IMR-90 (cell line): ENCODE data around the gene IGSF22. TPM values are rescaled to one million over a fixed set of nuclear protein-coding genes. Genes with fewer than 3 reads are reported as not detected.

ENCODE experiments used
- ATAC-seq: fragments of 200-7000 bp; cut with Tn5 transposase; 2 replicates; pipeline ENCODE4 v1.9.1; 2020; ENCODE audit warnings: low read depth, mild to moderate bottlenecking, moderate library complexity
- BruUV-seq: library from RNA; stranded (reverse); fragments of 400-500 nt; replicated peaks from 2 replicates; lab custom pipeline; 2021; lab: Mats Ljungman, UMichigan
- CTCF ChIA-PET: fragments of 300-600 bp; formaldehyde crosslinking; extraction: SDS; loops from one replicate; lab custom pipeline; 2021; ENCODE audit warnings: antibody characterized with exemption; lab: Yijun Ruan, JAX
- POLR2A ChIA-PET: fragments of 300-600 bp; sonication (Branson Sonifier 250); formaldehyde crosslinking; loops from one replicate; lab custom pipeline; 2022; ENCODE audit warnings: antibody characterized with exemption; ENCODE audit not compliant: unreplicated experiment; lab: Charles Lee
- DNase-seq: peaks from one replicate; pipeline ENCODE4 v3.0.0; 2013
- H2AFZ ChIP-seq: replicated peaks from 2 replicates; pipeline ENCODE3; 2013; ENCODE audit warnings: low read length, mild to moderate bottlenecking; ENCODE audit not compliant: poor library complexity
- H2AK5ac ChIP-seq: 2 replicates; pipeline ENCODE4 v1.6.1; 2013; ENCODE audit warnings: low read depth, low read length, inconsistent platforms
- H2AK9ac ChIP-seq: replicated peaks from 2 replicates; pipeline ENCODE3; 2013; ENCODE audit warnings: mild to moderate bottlenecking, low read depth, low read length, moderate library complexity; ENCODE audit not compliant: poor library complexity
- H2BK120ac ChIP-seq: 2 replicates; pipeline ENCODE4 v1.6.1; 2013; ENCODE audit warnings: low read depth, low read length, inconsistent platforms
- H2BK15ac ChIP-seq: 3 replicates; pipeline ENCODE4 v1.6.1; 2013; ENCODE audit warnings: low read depth, low read length, inconsistent platforms
- H2BK20ac ChIP-seq: 2 replicates; pipeline ENCODE4 v1.6.1; 2013; ENCODE audit warnings: low read depth, mild to moderate bottlenecking, inconsistent platforms, low read length, moderate library complexity
- H2BK5ac ChIP-seq: 2 replicates; pipeline ENCODE4 v1.6.1; 2013; ENCODE audit warnings: mild to moderate bottlenecking, low read depth, low read length, inconsistent platforms; ENCODE audit not compliant: poor library complexity, severe bottlenecking
- H3K14ac ChIP-seq: replicated peaks from 2 replicates; pipeline ENCODE4 v1.6.1; 2013; ENCODE audit warnings: low read depth, low read length, inconsistent platforms
- H3K18ac ChIP-seq: 2 replicates; pipeline ENCODE4 v1.6.1; 2013; ENCODE audit warnings: low read depth, low read length, control low read depth
- H3K23ac ChIP-seq: 2 replicates; pipeline ENCODE4 v1.6.1; 2013; ENCODE audit warnings: low read depth, low read length, inconsistent platforms
- H3K27ac ChIP-seq: 2 replicates; pipeline ENCODE4 v1.5.1; 2013; ENCODE audit warnings: mild to moderate bottlenecking, control low read depth, low read length; ENCODE audit not compliant: insufficient read depth
- H3K27me3 ChIP-seq: 2 replicates; pipeline ENCODE4 v1.6.1; 2013; ENCODE audit warnings: low read length; ENCODE audit not compliant: control insufficient read depth, insufficient read depth
- H3K36me3 ChIP-seq: 2 replicates; pipeline ENCODE4 v1.6.1; 2013; ENCODE audit warnings: low read length, mixed read lengths; ENCODE audit not compliant: control insufficient read depth, insufficient read depth
- H3K4ac ChIP-seq: 2 replicates; pipeline ENCODE4 v1.6.1; 2013; ENCODE audit warnings: low read depth, low read length, inconsistent platforms
- H3K4me1 ChIP-seq: 2 replicates; pipeline ENCODE4 v1.6.1; 2013; ENCODE audit warnings: low read length, mixed read lengths; ENCODE audit not compliant: control insufficient read depth, insufficient read depth
- H3K4me2 ChIP-seq: 2 replicates; pipeline ENCODE4 v1.6.1; 2013; ENCODE audit warnings: low read depth, mild to moderate bottlenecking, control low read depth, low read length, moderate library complexity
- H3K4me3 ChIP-seq: 2 replicates; pipeline ENCODE4 v1.5.1; 2013; ENCODE audit warnings: low read depth, mild to moderate bottlenecking, control low read depth, low read length, moderate library complexity; ENCODE audit not compliant: insufficient read depth
- H3K56ac ChIP-seq: 2 replicates; pipeline ENCODE4 v1.6.1; 2013; ENCODE audit warnings: low read length, inconsistent platforms; ENCODE audit not compliant: insufficient read depth; ENCODE audit errors: extremely low read depth
- H3K79me1 ChIP-seq, 2 experiments: 2 replicates each; pipeline ENCODE4 v1.6.1; 2013; ENCODE audit warnings: low read length in 2 of 2, inconsistent platforms in 1 of 2, low read depth in 1 of 2
- H3K9ac ChIP-seq: 2 replicates; pipeline ENCODE4 v1.6.1; 2013; ENCODE audit warnings: low read depth, low read length, control low read depth
- H3K9me1 ChIP-seq: 2 replicates; pipeline ENCODE4 v1.6.1; 2013; ENCODE audit warnings: low read length, inconsistent platforms; ENCODE audit not compliant: insufficient read depth
- H3K9me3 ChIP-seq: 2 replicates; pipeline ENCODE4 v1.6.1; 2013; ENCODE audit warnings: low read length; ENCODE audit not compliant: control insufficient read depth, insufficient read depth
- H4K20me1 ChIP-seq: 2 replicates; pipeline ENCODE4 v1.6.1; 2013; ENCODE audit warnings: low read length, inconsistent platforms; ENCODE audit not compliant: insufficient read depth
- H4K5ac ChIP-seq: 2 replicates; pipeline ENCODE4 v1.6.1; 2013; ENCODE audit warnings: mild to moderate bottlenecking, low read depth, low read length, control low read depth
- H4K8ac ChIP-seq, 2 experiments: 2 replicates each; pipeline ENCODE4 v1.6.1; 2013; ENCODE audit warnings: low read depth in 2 of 2, low read length in 2 of 2, control low read depth in 1 of 2, inconsistent platforms in 1 of 2
- H4K91ac ChIP-seq: 2 replicates; pipeline ENCODE4 v1.6.1; 2013; ENCODE audit warnings: low read depth, low read length, inconsistent platforms; ENCODE audit not compliant: insufficient read depth
- BHLHE40 ChIP-seq: fragments of 150-350 bp; IDR thresholded peaks from 2 replicates; pipeline ENCODE4 v1.6.1; 2016; ENCODE audit warnings: mild to moderate bottlenecking, low read depth, low read length
- CHD1 ChIP-seq: IDR thresholded peaks from 2 replicates; pipeline ENCODE4 v1.6.1; 2012; ENCODE audit warnings: low read depth, low read length, improper control_type of control experiment
- FOS ChIP-seq: fragments of 150-350 bp; IDR thresholded peaks from 2 replicates; pipeline ENCODE4 v1.6.1; 2016; ENCODE audit warnings: low read depth, low read length
- MAZ ChIP-seq: IDR thresholded peaks from 2 replicates; pipeline ENCODE4 v1.6.1; 2012; ENCODE audit warnings: low read depth, mild to moderate bottlenecking, low read length, improper control_type of control experiment, moderate library complexity, borderline replicate concordance
- MXI1 ChIP-seq: IDR thresholded peaks from 2 replicates; pipeline ENCODE4 v1.6.1; 2012; ENCODE audit warnings: low read depth, mild to moderate bottlenecking, low read length, moderate library complexity, borderline replicate concordance
- NFE2L2 ChIP-seq: fragments of 150-350 bp; IDR thresholded peaks from 2 replicates; pipeline ENCODE4 v1.6.1; 2016; ENCODE audit warnings: low read depth, mild to moderate bottlenecking, low read length
- RCOR1 ChIP-seq: IDR thresholded peaks from 2 replicates; pipeline ENCODE4 v1.6.1; 2012; ENCODE audit warnings: mild to moderate bottlenecking, low read length, improper control_type of control experiment; ENCODE audit not compliant: insufficient replicate concordance
- RFX5 ChIP-seq: IDR thresholded peaks from 2 replicates; pipeline ENCODE4 v1.8.0; 2012; ENCODE audit warnings: low read depth, mild to moderate bottlenecking, low read length, moderate library complexity
- SMC3 ChIP-seq: fragments of 150-350 bp; IDR thresholded peaks from 2 replicates; pipeline ENCODE4 v1.6.1; 2016; ENCODE audit warnings: low read depth, mild to moderate bottlenecking, antibody characterized with exemption, low read length, moderate library complexity
- USF2 ChIP-seq: fragments of 150-350 bp; IDR thresholded peaks from 2 replicates; pipeline ENCODE4 v1.6.1; 2017; ENCODE audit warnings: mild to moderate bottlenecking, antibody characterized with exemption, low read length, low read depth
- WGBS, 2 experiments: methylation state at CpG; one replicate each; pipeline versions ENCODE4 v1.1.5 to v1.1.7; 2013; ENCODE audit warnings: missing lambda C conversion rate in 2 of 2; ENCODE audit not compliant: insufficient read length in 1 of 2; ENCODE audit errors: extremely low coverage in 2 of 2; 5-methylcytosine and 5-hydroxymethylcytosine counted together
- dilution Hi-C: fragments of 300-500 bp; cut with HindIII; formaldehyde crosslinking; loops from one replicate; pipeline ENCODE4 v1.14.3; 2018; ENCODE audit warnings: low sequenced_read_pairs; ENCODE audit not compliant: unreplicated experiment
- in situ Hi-C: fragments of 300-500 bp; cut with MboI; formaldehyde crosslinking; loops from 3 replicates; pipeline ENCODE4 v1.14.3; 2019; ENCODE audit warnings: low sequenced_read_pairs, inconsistent platforms, mixed read lengths
- intact Hi-C: fragments of 100-400 bp; cut with micrococcal nuclease; formaldehyde crosslinking; loops from 2 replicates; pipeline ENCODE4 v1.10.0; 2022
- polyA plus RNA-seq, 3 experiments: library from polyadenylated mRNA; depleted of rRNA; stranded (reverse); fragments of >200 nt; gene quantifications; 2 replicates each; pipeline ENCODE4 v1.2.3, GENCODE V29; 2012; ENCODE audit warnings: low replicate concordance in 1 of 3
- total RNA-seq: library from RNA; depleted of rRNA; stranded (reverse); fragments of >200 nt; gene quantifications from 2 replicates; pipeline ENCODE4 v1.2.3, GENCODE V29; 2012

IGSF22 gene
- total and polyA plus RNA-seq, 2 of the 4 experiments (the other 2 are of a cell fraction), result not detected

- Histone ChIP-seq H3K4me3 (no peak overlapping the region), H3K27me3 (peaks cover 5% of the 10 kb centered on the region; the same call in 1 of the 2 replicates), H3K36me3 (no peaks in the 10 kb centered on the region), H3K9ac (no peak overlapping the region), H2BK5ac (no peak overlapping the region), H4K8ac (no peak overlapping the region), H3K4ac (no peak overlapping the region), H3K23ac (no peak overlapping the region), H4K91ac (no peak overlapping the region), H3K79me1 (no peaks in the 10 kb centered on the region), H2BK20ac (no peak overlapping the region), H4K5ac (no peak overlapping the region), H4K20me1 (no peaks in the 10 kb centered on the region), H3K9me1 (no peaks in the 10 kb centered on the region), H2AFZ (no peak overlapping the region), H2AK5ac (no peak overlapping the region), H2BK120ac (no peak overlapping the region), H3K4me1 (no peaks in the 10 kb centered on the region), H3K56ac (no peak overlapping the region), H3K27ac (no peak overlapping the region), H3K14ac (no peak overlapping the region), H3K9me3 (no peaks in the 10 kb centered on the region), H3K18ac (no peak overlapping the region), H2BK15ac (no peak overlapping the region), H3K4me2 (0 out of 2 replicates have a peak overlapping the region, but pooled peaks have one; percentile 15), H2AK9ac (no peak overlapping the region)
- in situ Hi-C loops, result no loop called here
- no TSS peak for BruUV-seq
- ChIA-PET CTCF (no interaction called here), POLR2A (no interaction called here)
- WGBS, 2 experiments, result 0% methylated on average over 1 of the region's 3 CpGs; no CpG with 5 or more reads in 1 of the 2 experiments
- DNase-seq (peak; percentile 67), ATAC-seq (peak; percentile 61)
- TF ChIP-seq USF2 (no peak), MAZ (no peak), NFE2L2 (no peak), MXI1 (no peak), RFX5 (no peak), BHLHE40 (no peak), FOS (no peak), CHD1 (no peak), RCOR1 (no peak), SMC3 (no peak)
- intact Hi-C loops, result no loop called here
- dilution Hi-C loops, result no loop called here
These were observed 31.8 kb upstream of the IGSF22 start for GRCh38 chr11:18757811-18758210.
